ENCODE results near the gene NAALAD2. TPM values are rescaled to one million over a fixed set of nuclear protein-coding genes. Genes with fewer than 3 reads are reported as not detected.
"Not testable (repeated sequence)": the region's sequence is repeated elsewhere in the genome, so short reads cannot be mapped to it uniquely, and the experiment has no call there.

The NAALAD2 gene
- not detected in 2 replicates for total RNA-seq (2014; rRNA removed; shearing (Covaris generic))
- polyA plus RNA-seq (2014; cell fraction: nucleus; rRNA removed): 0.58 TPM in 1 of 2 replicates, not detected in the other

DNA sequence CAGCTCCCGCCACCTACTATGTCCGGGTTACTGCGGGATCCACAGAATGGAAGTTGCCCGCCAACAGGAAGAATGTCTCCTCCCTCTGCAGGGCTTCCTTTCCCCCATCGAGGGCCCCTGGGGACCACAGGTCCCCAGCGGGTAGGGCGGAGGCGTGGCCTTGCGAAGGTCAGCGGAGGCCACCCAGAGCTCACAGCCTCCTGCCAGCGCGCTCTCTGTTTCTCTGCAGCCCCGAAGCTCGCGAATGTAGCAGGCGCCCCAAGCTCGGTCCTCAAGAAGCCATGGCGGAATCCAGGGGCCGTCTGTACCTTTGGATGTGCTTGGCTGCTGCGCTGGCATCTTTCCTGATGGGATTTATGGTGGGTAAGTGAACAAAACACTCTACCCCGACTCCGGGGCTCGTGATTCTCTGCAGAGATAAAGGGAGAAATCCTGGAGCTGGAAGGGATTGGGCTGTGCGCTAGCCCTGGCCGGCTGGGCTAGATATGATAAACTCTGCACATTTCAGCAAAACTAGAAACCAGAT is at the start of gene NAALAD2:
NAALAD2 (plus strand) TSS at position 186 of the 526 bp plus-strand sequence; CDS start at position 282, 96 bp downstream.
- DNase-seq (ENCODE audit: extremely low read depth, low read depth): no peak

- not testable (repeated sequence) for DNase-seq (ENCODE audit: extremely low read depth, low read depth)
These were observed 48.8 kb upstream of the NAALAD2 start, which contains the start of gene UBTFL1 for GRCh38 chr11:90085650-90086049. Gene UBTFL1, plus strand, starts transcription at chr11:90085950. Its CDS starts 0 bp downstream, at chr11:90085950.

- DNase-seq (ENCODE audit: extremely low read depth, low read depth): not testable (repeated sequence)
These were observed 45.7 kb upstream of the NAALAD2 start for GRCh38 chr11:90088731-90089130.

GRCh38 chr11:90095230-90095924 is 39.1 kb upstream of the NAALAD2 start:
- not testable (repeated sequence) for DNase-seq (ENCODE audit: extremely low read depth, low read depth)

DNA sequence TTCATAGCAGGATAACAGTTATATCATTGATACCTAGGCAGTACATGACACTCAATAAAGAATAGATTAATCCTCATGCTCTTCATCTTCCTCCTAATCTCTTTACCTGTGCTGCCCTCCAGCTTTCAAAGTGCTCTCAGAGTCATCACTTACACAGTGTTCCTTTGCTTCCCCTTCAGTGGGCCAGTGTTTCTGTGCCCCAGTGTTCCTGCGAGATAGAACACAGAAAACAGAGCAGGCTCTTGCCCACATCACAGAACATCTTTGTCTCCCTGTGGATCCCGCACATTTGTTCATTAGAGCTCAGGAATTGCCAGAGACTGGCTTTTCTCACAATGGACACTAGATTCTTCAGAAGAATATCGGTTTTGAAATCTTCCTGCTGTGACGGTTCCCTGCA is 36.2 kb upstream of the NAALAD2 start:
- DNase-seq (ENCODE audit: extremely low read depth, low read depth): not testable (repeated sequence)

DNA sequence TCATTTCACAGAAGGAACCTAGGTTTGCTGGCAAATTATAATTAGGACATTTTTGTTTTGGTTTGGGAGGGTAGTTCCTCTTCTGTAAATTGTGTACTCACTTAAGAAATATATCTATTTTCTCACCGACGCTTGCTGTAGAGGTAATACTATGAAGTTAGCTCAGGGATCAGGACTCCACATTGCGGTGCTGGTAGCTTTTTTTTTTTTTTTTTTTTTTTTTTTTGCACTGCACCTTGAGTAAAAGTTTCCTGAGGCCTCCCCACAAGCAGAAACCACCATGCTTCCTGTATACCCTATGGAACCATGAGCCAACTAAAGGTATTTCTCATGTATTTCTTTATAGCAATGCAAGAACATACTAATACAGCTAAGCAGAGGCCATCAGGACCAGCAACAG is 34.0 kb upstream of the NAALAD2 start:
- no peak for DNase-seq (ENCODE audit: extremely low read depth, low read depth)

GRCh38 chr11:90113541-90113940 is 20.9 kb upstream of the NAALAD2 start:
- DNase-seq (ENCODE audit: extremely low read depth, low read depth): no peak

GRCh38 chr11:90120191-90120590 is 14.3 kb upstream of the NAALAD2 start:
- no peak for DNase-seq (ENCODE audit: extremely low read depth, low read depth)

DNA sequence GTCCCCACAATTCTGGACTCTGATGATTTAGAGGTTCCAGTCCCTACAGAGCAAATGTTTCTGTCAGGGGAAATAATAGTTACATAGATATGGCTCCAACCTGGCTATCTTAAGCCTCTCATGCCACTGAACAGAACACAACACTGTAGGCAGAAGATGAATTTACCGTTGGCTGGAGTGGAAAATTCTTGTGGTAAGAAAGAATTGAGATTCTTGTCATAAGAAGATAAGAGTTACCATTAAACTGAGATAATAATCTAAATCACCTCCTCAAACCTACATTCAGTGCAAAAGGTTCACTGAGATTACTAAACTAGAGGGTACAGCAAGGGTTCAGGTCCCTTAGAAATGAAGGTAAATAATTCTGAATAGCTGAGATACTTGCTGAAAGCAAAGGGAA is 10.1 kb upstream of the NAALAD2 start:
- DNase-seq (ENCODE audit: extremely low read depth, low read depth): no peak

DNA sequence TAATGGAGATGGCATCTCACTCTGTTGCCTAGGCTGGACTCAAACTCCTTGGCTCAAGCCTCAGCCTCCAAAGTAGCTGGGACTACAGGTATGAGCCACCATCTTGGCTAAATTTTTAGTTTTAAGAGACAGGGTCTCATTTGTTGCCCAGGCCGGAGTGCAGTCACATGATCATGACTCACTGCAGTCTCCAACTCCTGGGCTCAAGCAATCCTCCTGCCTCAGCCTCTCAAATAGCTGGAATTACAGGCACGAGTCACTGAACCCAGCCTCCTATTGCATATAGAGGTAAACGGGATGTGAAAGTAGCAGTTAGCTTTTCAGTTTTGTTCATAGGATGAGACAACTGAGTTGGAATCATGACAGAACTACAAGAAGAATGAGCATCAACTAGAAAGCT is 9.5 kb upstream of the NAALAD2 start:
- no peak for DNase-seq (ENCODE audit: extremely low read depth, low read depth)

DNA sequence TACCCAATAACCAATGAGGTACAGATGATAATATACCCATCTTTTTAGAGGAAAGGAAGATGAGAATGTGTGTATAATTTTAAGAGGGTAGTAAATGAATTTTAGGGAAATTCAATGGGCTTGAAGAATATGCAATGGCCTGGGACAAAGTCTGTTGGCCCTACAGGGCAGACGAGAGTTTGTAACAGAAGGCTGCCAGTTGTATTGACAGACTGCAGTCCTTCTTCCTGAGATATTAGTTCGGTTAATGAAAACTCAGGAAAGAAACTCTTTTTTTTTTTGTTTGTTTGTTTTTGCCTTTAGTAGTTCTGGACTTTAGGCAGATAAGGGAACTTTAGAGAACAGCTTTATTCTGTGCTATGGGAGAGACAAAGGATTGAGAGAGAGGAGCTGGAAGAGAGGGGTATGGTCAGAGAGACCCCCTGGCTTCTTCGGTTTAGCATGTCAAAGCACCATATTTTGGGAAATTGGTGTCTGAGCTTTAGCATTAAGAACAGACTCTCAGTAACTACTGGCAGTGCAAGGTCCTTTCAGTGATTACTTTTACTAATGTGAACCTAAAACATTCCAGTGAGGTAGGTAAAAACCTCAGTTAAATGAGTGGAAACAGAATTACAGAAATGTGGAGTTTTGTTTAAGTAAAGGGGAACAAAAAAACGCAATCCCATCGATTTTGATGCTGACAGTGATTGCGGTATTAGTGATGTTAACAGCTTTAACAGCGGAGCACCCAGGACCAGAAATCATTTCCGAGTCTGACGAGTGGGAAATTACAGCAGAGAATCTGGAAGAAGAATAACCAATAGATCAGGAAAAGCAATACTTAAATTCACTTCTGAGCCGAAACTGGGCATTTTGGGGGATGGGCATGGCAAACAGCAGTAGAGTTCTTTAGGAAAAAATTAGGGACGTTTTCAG is 644 bp upstream of the NAALAD2 start:
- no peak for DNase-seq (ENCODE audit: extremely low read depth, low read depth)

GRCh38 chr11:90135016-90135415 is 553 bp downstream of the NAALAD2 start:
- no peak for DNase-seq (ENCODE audit: extremely low read depth, low read depth)

DNA sequence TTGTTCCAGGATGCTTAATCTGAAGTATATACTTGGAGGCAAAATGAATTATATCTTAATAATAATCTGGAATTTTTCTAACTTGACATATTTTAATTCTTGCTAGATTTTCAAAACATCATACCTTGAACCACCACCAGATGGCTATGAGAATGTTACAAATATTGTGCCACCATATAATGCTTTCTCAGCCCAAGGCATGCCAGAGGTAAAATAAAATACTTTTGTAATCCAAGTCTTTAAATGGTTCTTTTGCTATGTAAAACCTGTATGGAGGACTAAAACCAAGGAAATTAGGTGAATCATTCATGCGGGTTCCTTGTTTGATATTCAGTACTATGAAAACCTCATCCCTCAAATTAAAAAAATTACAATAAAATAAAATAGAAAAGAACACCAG is 14.4 kb downstream of the NAALAD2 start:
- no peak for DNase-seq (ENCODE audit: extremely low read depth, low read depth)

GRCh38 chr11:90166982-90167573 is 32.6 kb downstream of the NAALAD2 start:
- not testable (repeated sequence) for DNase-seq (ENCODE audit: extremely low read depth, low read depth)

DNA sequence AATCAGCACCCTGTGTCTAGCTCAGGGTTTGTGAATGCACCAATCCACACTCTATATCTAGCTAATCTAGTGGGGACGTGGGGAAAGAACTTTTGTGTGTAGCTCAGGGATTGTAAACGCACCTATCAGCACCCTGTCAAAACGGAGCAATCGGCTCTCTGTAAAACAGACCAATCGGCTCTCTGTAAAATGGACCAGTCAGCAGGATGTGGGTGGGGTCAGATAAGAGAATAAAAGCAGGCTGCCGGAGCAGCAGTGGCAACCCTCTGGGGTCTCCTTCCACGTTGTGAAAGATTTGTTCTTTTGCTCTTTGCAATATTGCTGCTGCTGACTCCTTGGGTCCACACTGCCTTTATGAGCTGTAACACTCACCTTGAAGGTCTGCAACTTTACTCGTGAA is 33.2 kb downstream of the NAALAD2 start:
- not testable (repeated sequence) for DNase-seq (ENCODE audit: extremely low read depth, low read depth)

GRCh38 chr11:90168571-90168970 is 34.1 kb downstream of the NAALAD2 start:
- no peak for DNase-seq (ENCODE audit: extremely low read depth, low read depth)

- DNase-seq (ENCODE audit: extremely low read depth, low read depth): no peak
These were observed 36.9 kb downstream of the NAALAD2 start for GRCh38 chr11:90171359-90171758.

DNA sequence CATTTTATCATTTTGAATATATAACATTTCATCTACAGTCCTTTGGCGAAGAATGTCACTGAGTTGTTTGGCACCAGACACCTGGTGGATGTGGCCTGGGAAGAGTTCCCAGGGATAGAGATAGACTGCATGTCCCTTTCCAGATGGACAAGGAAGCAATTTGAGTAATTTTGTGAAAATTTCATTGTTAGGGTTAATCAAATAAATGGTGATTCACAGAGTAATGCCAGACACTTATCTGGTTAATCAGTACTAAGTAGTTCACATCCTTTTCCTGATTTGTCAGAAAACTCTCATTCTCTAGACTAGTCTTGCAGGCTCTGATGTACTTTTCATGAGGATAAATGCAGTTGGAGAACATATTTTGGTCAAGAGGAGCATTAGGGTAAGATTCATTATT is 41.6 kb downstream of the NAALAD2 start:
- DNase-seq (ENCODE audit: extremely low read depth, low read depth): no peak

DNA sequence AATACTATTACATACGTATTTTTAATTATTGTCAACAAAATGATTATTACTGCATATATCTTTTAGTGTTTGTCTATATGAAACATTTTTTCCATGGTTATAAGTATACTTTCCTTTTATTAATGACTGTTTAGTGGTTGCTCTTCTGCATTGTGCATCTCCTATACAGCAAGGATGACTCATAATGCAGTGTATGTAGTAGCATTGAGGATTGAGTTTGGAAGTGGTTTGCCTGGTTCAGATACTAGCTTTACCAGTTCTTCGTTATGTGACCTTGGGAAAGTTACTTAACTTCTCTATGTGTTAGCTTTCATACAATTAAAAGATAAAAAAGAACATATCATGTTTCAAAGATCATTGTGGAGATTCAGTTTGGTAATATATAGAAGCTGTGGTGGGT is 44.3 kb downstream of the NAALAD2 start:
- DNase-seq (ENCODE audit: extremely low read depth, low read depth): no peak

DNA sequence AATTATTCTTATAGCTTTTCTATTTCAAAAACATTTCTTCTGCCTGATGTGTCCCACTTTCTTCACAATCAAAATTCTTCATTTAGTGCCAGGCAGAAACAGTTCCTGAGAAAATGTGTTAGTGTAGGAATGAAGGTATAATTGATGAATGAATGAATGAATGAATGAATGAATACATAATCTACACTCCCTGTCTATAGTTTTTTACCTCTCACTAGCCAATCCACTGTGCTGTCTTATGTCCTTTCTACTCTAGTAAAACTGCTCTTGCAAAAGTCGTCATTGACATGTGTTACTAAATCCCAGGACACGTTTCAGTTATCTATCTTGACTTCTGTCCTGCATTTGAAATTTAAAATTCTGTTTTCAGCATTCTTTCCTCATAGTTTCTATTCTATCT is 45.5 kb downstream of the NAALAD2 start:
- DNase-seq (ENCODE audit: extremely low read depth, low read depth): no peak

DNA sequence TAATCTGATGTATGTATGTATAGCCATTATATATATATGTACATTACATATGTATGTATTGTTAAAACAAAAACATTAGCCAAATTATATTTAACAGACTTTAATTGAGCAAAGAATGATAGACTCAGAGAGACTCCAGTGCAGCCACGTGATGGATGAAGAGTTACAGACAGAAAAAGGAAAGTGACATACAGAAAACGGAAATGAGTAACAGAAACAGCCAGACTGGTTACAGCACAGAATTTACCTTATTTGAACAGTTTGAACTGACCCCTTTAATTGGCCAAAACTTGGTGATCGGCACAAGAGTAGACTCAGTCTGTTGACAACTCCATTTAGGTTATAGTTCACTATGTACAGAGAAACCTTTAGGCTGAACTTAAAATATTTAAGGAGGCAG is 53.4 kb downstream of the NAALAD2 start:
- no peak for DNase-seq (ENCODE audit: extremely low read depth, low read depth)
